Esophagus (tissue), 2 donors: ENCODE data around the gene HDHD5. TPM values are rescaled to one million over a fixed set of nuclear protein-coding genes. Genes with fewer than 3 reads are reported as not detected.
"Not testable (repeated sequence)": the region's sequence is repeated elsewhere in the genome, so short reads cannot be mapped to it uniquely, and the experiment has no call there.

Experiments
- H3K27ac ChIP-seq, 2 donors: one replicate each; pipeline ENCODE4 v1.5.1; 2013; ENCODE audit warnings: low read depth in 2 of 2, mild to moderate bottlenecking in 2 of 2, inconsistent platforms in 1 of 2, low read length in 1 of 2, moderate library complexity in 1 of 2
- H3K27me3 ChIP-seq, 2 donors: one replicate each; pipeline ENCODE4 v1.6.1; 2013; ENCODE audit warnings: low read length in 2 of 2, control low read depth in 1 of 2, mild to moderate bottlenecking in 1 of 2; ENCODE audit not compliant: insufficient read depth in 2 of 2, control insufficient read depth in 1 of 2
- H3K36me3 ChIP-seq, 2 donors: one replicate each; pipeline ENCODE4 v1.6.1; 2013; ENCODE audit warnings: low read length in 1 of 2; ENCODE audit not compliant: control insufficient read depth in 2 of 2, insufficient read depth in 2 of 2
- H3K4me1 ChIP-seq, 2 donors: one replicate each; pipeline ENCODE4 v1.6.1; 2013; ENCODE audit warnings: low read length in 1 of 2; ENCODE audit not compliant: control insufficient read depth in 2 of 2, insufficient read depth in 2 of 2
- H3K4me3 ChIP-seq, 2 donors: one replicate each; pipeline ENCODE4 v1.5.1; 2013; ENCODE audit warnings: low read length in 2 of 2, mild to moderate bottlenecking in 2 of 2, low read depth in 1 of 2, moderate library complexity in 1 of 2
- H3K9me3 ChIP-seq, 2 donors: one replicate each; pipeline ENCODE4 v1.6.1; 2013; ENCODE audit warnings: mild to moderate bottlenecking in 2 of 2, low read depth in 1 of 2, low read length in 1 of 2, moderate library complexity in 1 of 2; ENCODE audit not compliant: control insufficient read depth in 2 of 2, insufficient read depth in 1 of 2
- WGBS, 2 donors: extraction: QIAGEN DNeasy Blood & Tissue Kit; methylation state at CpG; one replicate each; pipeline ENCODE4 v1.1.7; 2013; 5-methylcytosine and 5-hydroxymethylcytosine counted together
- polyA plus RNA-seq, 2 donors: library from polyadenylated mRNA; stranded (reverse); fragments of 200-250 nt; gene quantifications; one replicate each; pipeline ENCODE4 v1.2.3, GENCODE V29; 2013
- donor health status: healthy with polysubstance abuse.
- donor health status: Bipolar disorder and iron deficiency.

HDHD5 gene
- polyA plus RNA-seq, 2 donors, result 15.2 to 26.4 TPM

GRCh38 chr22:17158176-17158567, 905 bp downstream of the HDHD5 start:
- no peaks in the 10 kb centered on the region for H3K9me3 ChIP-seq
- peak overlapping the region; percentile 95 to 96 for H3K27ac ChIP-seq
- H3K4me1 ChIP-seq, result peaks cover 0 to 7% of the 10 kb centered on the region in 2 donors
- WGBS, 2 donors, result 41 to 48% methylated on average over 17 of the region's 17 CpGs
- no peaks in the 10 kb centered on the region for H3K27me3 ChIP-seq
- H3K36me3 ChIP-seq, result no peaks in the 10 kb centered on the region
- H3K4me3 ChIP-seq, result peak overlapping the region; percentile 71 to 82

GRCh38 chr22:17157714-17158113, 1.4 kb downstream of the HDHD5 start:
- no peaks in the 10 kb centered on the region for H3K9me3 ChIP-seq
- H3K4me1 ChIP-seq, result peaks cover 0 to 7% of the 10 kb centered on the region in 2 donors
- WGBS, 2 donors, result 77 to 86% methylated on average over 3 of the region's 3 CpGs
- peak overlapping the region in 1 of 2 donors; percentile 71 for H3K4me3 ChIP-seq
- H3K27me3 ChIP-seq, result no peaks in the 10 kb centered on the region
- no peaks in the 10 kb centered on the region for H3K36me3 ChIP-seq
- no peak overlapping the region for H3K27ac ChIP-seq

DNA sequence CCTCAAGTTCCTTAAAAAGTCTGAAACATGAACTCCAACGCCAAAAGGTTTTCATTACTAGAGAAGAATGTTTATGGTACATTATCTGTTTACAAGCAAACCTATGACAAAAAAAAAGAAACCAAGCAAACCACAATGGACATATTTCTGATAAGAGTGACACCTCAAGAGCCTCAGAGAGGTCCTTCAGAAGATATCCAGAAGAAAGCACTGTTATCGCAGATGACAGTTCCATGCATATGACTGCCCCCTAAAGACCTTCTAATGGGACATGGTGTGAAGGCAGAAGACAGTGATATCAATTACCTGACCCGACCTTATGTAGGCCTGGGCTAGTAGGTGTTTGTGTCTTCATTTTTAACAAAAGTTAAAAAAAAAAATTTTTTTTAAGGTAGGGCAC, 3.1 kb downstream of the HDHD5 start:
- WGBS, 2 donors, result 83% methylated on average over 3 of the region's 3 CpGs
- H3K27ac ChIP-seq, result no peak overlapping the region
- no peaks in the 10 kb centered on the region for H3K27me3 ChIP-seq
- no peak overlapping the region for H3K4me3 ChIP-seq
- H3K36me3 ChIP-seq, result no peaks in the 10 kb centered on the region
- H3K4me1 ChIP-seq, result peaks cover 0 to 7% of the 10 kb centered on the region in 2 donors
- H3K9me3 ChIP-seq, result no peaks in the 10 kb centered on the region

- Histone ChIP-seq H3K9me3 (no peaks in the 10 kb centered on the region), H3K27ac (peak overlapping the region; percentile 35 to 59), H3K27me3 (no peaks in the 10 kb centered on the region), H3K36me3 (peaks cover 0 to 2% of the 10 kb centered on the region in 2 donors), H3K4me1 (no peaks in the 10 kb centered on the region), H3K4me3 (no peak overlapping the region)
- WGBS, 2 donors, result 42 to 60% methylated on average over 3 of the region's 3 CpGs
Measured at GRCh38 chr22:17152971-17153370, 6.1 kb downstream of the HDHD5 start.

DNA sequence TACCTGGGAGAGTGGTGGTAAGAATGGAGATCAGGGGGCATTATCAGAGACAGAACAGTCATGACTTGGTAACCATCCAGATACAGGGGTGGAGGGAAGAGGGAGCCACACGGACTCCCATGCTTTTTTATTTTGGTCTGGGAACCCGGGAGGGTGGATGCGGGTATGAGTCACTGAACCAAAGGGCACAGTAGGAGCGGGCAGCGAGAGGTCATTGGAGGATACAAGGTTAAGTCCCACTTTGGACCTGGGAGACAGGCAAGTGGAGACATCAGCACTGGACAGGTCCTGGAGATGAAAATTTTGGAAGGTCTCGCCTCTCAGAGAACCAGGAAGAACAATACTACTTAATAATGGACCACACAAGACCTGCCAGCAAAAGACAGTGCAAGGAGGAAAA, 6.7 kb downstream of the HDHD5 start:
- Histone ChIP-seq H3K27me3 (no peaks in the 10 kb centered on the region), H3K36me3 (peaks cover 0 to 8% of the 10 kb centered on the region in 2 donors), H3K9me3 (no peaks in the 10 kb centered on the region), H3K4me1 (no peaks in the 10 kb centered on the region), H3K27ac (peak overlapping the region in 1 of 2 donors; percentile 44), H3K4me3 (no peak overlapping the region)
- WGBS, 2 donors, result 68 to 81% methylated on average over 6 of the region's 6 CpGs

GRCh38 chr22:17149076-17149815, 9.8 kb downstream of the HDHD5 start:
- Histone ChIP-seq H3K4me3 (no peak overlapping the region), H3K27ac (peak overlapping the region; percentile 20 to 84), H3K4me1 (no peaks in the 10 kb centered on the region), H3K27me3 (no peaks in the 10 kb centered on the region), H3K36me3 (peaks cover 0 to 17% of the 10 kb centered on the region in 2 donors), H3K9me3 (no peaks in the 10 kb centered on the region)
- WGBS, 2 donors, result 80 to 86% methylated on average over 9 of the region's 9 CpGs

DNA sequence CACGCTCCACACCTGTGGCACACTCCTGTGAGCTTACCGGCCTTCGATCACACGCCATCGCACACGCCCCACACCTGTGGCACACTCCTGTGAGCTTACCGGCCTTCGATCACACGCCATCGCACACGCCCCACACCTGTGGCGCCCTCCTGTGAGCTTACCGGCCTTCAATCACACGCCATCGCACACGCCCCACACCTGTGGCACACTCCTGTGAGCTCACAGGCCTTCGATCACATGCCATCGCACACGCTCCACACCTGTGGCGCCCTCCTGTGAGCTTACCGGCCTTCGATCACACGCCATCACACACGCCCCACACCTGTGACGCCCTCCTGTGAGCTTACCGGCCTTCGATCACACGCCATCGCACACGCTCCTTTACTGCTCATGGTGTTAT, 11.6 kb downstream of the HDHD5 start:
- 98% methylated on average over 30 of the region's 30 CpGs for WGBS, 2 donors
- H3K27me3 ChIP-seq, H3K27ac ChIP-seq, H3K9me3 ChIP-seq, H3K4me1 ChIP-seq, H3K4me3 ChIP-seq: not testable (repeated sequence)
- peaks cover 6 to 31% of the 10 kb centered on the region in 2 donors for H3K36me3 ChIP-seq

DNA sequence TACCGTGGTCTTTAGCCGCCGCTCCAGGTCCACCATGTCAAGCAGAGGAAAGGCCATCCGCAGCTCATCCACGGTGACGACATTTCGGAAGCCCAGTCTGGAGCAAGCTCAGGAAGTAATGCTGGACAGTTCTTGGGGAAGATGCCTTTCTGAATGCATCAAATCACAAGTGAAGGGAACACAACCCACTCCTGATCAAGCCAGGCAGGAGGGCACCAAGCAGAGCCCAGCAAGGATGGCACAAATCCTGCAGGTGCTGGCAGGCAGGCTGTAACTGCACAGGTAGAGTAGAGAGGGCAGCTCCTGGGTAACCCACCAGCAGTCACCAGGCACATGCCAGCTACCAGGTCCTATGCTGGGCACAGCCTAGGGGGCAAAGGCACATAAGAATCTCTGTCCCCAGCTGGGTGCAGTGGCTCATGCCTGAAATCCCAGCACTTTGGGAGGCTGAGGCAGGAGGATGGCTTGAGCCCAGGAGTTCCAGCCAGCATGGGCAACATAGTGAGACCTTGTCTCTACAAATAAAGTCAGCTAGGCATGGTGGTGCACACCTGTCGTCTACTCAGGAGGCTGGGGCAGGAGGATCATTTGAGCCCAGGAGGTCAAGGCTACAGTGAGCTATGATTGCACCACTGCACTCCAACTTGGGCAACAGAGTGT, 13.9 kb downstream of the HDHD5 start:
- H3K9me3 ChIP-seq, result no peaks in the 10 kb centered on the region
- 88 to 95% methylated on average over 8 of the region's 8 CpGs for WGBS, 2 donors
- peaks cover 8 to 46% of the 10 kb centered on the region in 2 donors for H3K36me3 ChIP-seq
- H3K4me3 ChIP-seq, result no peak overlapping the region
- H3K27ac ChIP-seq, result no peak overlapping the region
- H3K4me1 ChIP-seq, result no peaks in the 10 kb centered on the region
- no peaks in the 10 kb centered on the region for H3K27me3 ChIP-seq

GRCh38 chr22:17143826-17144225, 15.3 kb downstream of the HDHD5 start:
- Histone ChIP-seq H3K36me3 (peaks cover 8 to 50% of the 10 kb centered on the region in 2 donors), H3K27ac (no peak overlapping the region), H3K4me1 (no peaks in the 10 kb centered on the region), H3K27me3 (no peaks in the 10 kb centered on the region), H3K9me3 (no peaks in the 10 kb centered on the region), H3K4me3 (no peak overlapping the region)
- 90 to 92% methylated on average over 8 of the region's 8 CpGs for WGBS, 2 donors

- Histone ChIP-seq H3K27me3 (no peaks in the 10 kb centered on the region), H3K36me3 (peaks cover 8 to 55% of the 10 kb centered on the region in 2 donors), H3K9me3 (no peaks in the 10 kb centered on the region), H3K27ac (no peak overlapping the region), H3K4me1 (no peaks in the 10 kb centered on the region), H3K4me3 (no peak overlapping the region)
- WGBS, 2 donors, result 92% methylated on average over 9 of the region's 9 CpGs
Measured at GRCh38 chr22:17143101-17143500, 16.0 kb downstream of the HDHD5 start.
